Activated gamma-delta T cell treated with Interleukin-2 at 50 U/mL for 16 hours (primary cell): Measurements from ENCODE around the gene ROBO4.
A peak's percentile ranks its signal among the peaks of the same experiment; 100 is the strongest.

Experiments used
- DNase-seq: peaks from one replicate; pipeline ENCODE4 v3.0.0-alpha.2; 2020

ROBO4 gene

DNA sequence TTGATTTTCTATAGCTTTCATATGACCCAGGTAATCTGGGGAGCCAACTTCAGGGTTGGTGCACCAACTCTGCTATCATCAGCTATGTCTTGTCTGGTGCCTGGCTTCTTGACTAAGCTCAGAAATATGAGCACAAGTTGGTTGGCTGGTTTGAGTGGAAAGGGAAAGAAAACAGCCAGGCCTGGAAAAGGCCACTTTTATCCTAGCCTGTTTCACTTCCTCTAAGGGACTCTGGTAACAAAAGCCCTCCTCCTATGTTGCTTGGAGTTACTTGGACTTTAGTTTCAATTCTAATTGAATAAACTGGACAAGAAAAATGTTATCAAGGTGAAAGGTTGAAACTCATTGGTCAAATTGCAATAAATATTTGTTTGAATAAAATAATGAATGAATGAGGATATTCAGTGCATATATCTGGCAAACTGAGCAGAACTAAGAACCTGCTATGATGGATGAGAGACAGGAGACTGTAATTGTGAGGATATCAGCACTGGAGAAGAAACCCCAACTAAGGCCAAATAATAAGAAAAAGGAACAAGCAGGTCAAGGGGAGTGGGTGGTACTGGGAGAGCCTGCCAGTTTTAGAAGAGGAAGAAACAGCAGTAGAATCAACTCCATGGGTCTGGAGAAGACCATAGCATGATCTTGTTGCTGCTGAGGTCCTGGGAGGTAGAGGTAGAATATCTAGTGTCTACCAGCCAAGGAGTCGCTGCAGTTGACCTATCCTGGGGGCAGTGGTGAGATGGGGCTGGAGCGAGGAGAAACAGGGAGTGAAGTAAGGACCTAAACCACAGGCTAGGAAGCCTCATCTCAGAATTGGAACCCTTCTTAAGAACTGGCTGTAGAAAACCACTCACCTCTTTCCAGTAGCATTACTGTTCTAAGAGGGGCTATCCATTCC is 8.2 kb downstream of the ROBO4 start:
- DNase-seq, result no peak

GRCh38 chr11:124887667-124888013 is 10.0 kb downstream of the ROBO4 start:
- DNase-seq, result no peak

- no peak for DNase-seq
Measured at GRCh38 chr11:124886978-124887666, 10.5 kb downstream of the ROBO4 start.

GRCh38 chr11:124886476-124886875 is 11.2 kb downstream of the ROBO4 start:
- DNase-seq, result no peak

- no peak for DNase-seq
Measured at GRCh38 chr11:124884869-124885479, 12.7 kb downstream of the ROBO4 start.

GRCh38 chr11:124884340-124884739 is 13.3 kb downstream of the ROBO4 start:
- DNase-seq, result no peak

- no peak for DNase-seq
Measured at GRCh38 chr11:124882339-124883071, 15.2 kb downstream of the ROBO4 start.

DNA sequence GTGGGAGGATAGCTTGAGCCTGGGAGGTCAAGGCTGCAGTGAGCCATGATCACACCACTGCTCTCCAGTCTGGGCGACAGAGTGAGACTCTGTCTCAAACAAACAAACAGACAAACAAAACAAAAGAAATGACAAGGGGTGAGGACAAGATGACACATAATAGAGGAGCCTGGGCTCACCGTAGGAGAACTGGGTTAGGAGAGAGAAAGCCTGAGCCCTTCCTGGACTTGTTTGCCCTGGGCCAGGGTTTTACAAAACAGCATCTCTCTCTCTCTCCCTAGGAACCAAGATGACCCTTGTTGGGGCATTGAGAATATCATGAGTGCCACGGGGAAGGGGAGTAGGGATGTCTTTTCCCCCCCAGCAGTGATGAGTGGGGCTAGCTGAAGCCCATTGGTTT is 16.7 kb downstream of the ROBO4 start:
- DNase-seq, result no peak

DNA sequence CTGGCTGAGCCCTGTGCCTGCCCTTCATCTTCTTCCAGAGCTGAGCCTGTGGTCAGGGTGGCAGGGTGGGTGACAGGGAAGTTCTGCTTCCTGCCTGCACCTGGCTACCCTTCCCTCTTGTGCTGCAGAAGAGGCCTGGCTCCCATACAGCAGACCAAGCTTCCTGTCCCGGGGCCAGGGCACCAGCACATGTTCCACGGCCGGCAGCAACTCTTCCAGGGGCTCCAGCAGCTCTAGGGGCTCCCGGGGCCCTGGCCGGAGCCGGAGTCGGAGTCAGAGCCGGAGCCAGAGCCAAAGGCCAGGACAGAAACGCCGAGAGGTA is 17.4 kb downstream of the ROBO4 start:
- no peak for DNase-seq

DNA sequence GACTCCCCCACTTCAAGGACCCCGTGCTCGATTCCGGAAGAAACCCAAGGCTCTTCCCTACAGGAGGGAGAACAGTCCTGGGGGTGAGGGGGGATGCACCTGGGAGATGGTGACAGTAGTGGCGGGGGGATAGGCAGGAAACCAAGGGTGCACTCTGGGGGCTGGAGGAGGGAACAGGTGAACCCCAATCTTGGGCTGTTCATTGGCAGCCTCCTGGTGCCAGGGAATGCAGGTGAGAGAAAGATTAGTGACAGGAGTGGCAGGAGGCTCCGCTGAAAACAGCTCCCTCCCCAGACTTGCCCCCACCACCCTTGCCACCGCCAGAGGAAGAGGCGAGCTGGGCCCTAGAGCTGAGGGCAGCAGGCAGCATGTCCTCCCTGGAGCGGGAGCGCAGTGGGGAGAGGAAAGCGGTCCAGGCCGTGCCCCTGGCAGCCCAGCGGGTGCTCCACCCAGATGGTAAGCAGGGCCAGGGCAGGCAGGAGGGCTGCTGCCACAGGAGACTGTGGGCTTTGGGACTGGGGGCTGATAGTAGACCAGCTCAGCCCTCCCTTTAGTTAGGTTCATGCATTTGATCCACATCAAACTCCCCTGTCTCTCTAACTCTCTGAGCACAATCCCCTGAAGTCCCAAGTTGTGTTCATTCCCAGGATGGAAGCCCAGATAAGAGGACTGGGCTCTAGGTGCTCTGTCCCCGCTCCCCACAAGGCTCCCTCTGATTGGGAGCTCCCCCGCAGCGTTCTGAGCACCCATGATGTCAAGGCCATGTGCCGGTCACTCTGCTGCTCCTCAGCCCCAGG is 18.0 kb downstream of the ROBO4 start:
- no peak for DNase-seq

GRCh38 chr11:124878759-124879492 is 18.7 kb downstream of the ROBO4 start:
- no peak for DNase-seq

GRCh38 chr11:124877910-124878758 is 19.5 kb downstream of the ROBO4 start:
- no peak for DNase-seq

- no peak for DNase-seq
Measured at GRCh38 chr11:124877631-124877909, 20.1 kb downstream of the ROBO4 start.

GRCh38 chr11:124876818-124877630 is 20.6 kb downstream of the ROBO4 start:
- DNase-seq, result no peak

- DNase-seq, result peak; percentile 66
Measured at GRCh38 chr11:124875943-124876817, 21.5 kb downstream of the ROBO4 start.

- DNase-seq, result no peak
Measured at GRCh38 chr11:124875401-124875800, 22.3 kb downstream of the ROBO4 start.

DNA sequence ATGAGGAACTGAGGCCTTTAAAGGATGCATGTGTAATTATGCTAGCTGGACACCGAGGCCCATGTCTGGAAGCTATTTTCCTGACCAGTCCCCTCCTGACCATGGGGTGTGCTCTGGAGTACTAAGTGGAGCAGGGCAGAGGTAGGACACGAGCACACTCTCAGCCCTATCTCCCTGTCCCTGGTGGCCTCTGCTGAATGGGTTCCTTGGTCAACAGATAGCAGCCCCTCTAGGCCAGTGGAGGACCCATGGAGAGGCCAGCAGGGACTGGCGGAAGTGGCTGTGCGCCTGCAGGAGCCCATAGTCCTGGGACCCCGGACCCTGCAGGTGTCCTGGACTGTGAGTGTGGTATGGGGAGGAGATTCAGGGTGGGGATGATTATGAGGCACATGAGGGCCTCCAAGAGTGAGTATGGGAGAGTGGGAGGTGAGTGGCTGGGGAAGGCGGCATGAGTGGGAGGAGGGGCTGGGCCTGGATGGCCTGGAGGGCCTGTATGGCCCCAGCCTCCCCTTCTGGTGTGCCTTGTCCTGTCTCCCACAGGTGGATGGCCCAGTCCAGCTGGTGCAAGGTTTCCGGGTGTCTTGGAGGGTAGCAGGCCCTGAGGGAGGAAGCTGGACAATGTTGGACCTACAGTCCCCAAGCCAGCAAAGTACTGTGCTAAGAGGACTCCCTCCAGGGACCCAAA is 23.0 kb downstream of the ROBO4 start:
- DNase-seq, result no peak

DNA sequence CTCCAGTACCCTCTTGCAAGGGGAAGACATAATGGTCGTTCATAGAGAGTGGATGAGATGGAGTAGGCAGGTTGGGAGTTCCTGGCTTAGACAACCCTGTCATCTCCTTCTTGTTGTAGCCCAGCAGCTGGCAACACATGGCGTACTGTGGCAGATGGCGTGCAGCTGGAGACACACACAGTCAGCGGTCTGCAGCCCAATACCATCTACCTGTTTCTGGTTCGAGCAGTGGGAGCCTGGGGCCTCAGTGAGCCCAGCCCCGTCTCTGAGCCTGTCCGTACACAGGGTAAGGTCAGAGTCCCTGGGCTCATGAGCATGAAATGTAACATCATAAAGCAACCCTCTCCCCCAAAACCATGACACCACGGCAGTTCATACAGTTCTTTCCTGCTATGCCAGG is 23.7 kb downstream of the ROBO4 start:
- DNase-seq, result no peak

DNA sequence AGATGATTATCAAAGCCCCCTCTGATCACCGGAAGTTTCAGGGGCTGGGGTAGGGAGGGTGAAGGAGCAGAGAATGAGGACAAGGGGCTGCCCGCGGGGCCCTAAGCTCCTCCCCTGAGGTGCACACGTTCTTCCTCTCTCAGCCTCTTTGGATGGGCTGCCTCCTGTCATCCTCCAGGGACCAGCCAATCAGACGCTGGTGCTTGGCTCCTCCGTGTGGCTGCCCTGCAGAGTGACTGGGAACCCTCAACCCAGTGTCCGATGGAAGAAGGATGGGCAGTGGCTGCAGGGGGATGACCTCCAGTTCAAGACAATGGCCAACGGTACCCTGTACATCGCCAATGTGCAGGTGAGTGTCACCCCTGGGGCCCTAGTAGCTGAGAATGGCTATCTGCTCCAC is 24.9 kb downstream of the ROBO4 start:
- no peak for DNase-seq
